T follicular helper cell (primary cell): ENCODE data around the gene XPA.
A peak's percentile ranks its signal among the peaks of the same experiment; 100 is the strongest.

Source experiments
- DNase-seq: peaks from one replicate; pipeline ENCODE4 v3.0.0-alpha.2; 2020; ENCODE audit warnings: low read depth

The XPA gene

GRCh38 chr9:97651646-97652045, 45.5 kb downstream of the XPA start:
- no peak for DNase-seq

- no peak for DNase-seq
These were observed 49.1 kb downstream of the XPA start for GRCh38 chr9:97647996-97648395.

GRCh38 chr9:97645720-97646119, 51.4 kb downstream of the XPA start:
- no peak for DNase-seq

- DNase-seq = no peak
These were observed 56.8 kb downstream of the XPA start for GRCh38 chr9:97640325-97640724.

- no peak for DNase-seq
These were observed 58.5 kb downstream of the XPA start for GRCh38 chr9:97638666-97639065.

- DNase-seq = no peak
These were observed 60.2 kb downstream of the XPA start for GRCh38 chr9:97636903-97637302.

- no peak for DNase-seq
These were observed 62.1 kb downstream of the XPA start for GRCh38 chr9:97635026-97635425.

GRCh38 chr9:97633859-97634490, 63.2 kb downstream of the XPA start:
- no peak for DNase-seq

- peak; percentile 91 for DNase-seq
These were observed 63.9 kb downstream of the XPA start, which contains the start of the genes NCBP1 and TSTD2 for GRCh38 chr9:97632985-97633858. Gene NCBP1 (plus strand): TSS chr9:97633821. CDS start chr9:97633882, 61 bp downstream. Gene TSTD2 (minus strand): TSS chr9:97633368. CDS start chr9:97627562, 5,806 bp downstream.

GRCh38 chr9:97632248-97632984, 64.7 kb downstream of the XPA start:
- peak; percentile 2 for DNase-seq

GRCh38 chr9:97630591-97630990, 66.5 kb downstream of the XPA start:
- no peak for DNase-seq

- no peak for DNase-seq
These were observed 68.0 kb downstream of the XPA start for GRCh38 chr9:97629156-97629555.

- DNase-seq = no peak
These were observed 68.5 kb downstream of the XPA start for GRCh38 chr9:97628668-97629067.

- no peak for DNase-seq
These were observed 69.5 kb downstream of the XPA start for GRCh38 chr9:97627624-97628023.

- no peak for DNase-seq
These were observed 71.5 kb downstream of the XPA start for GRCh38 chr9:97625620-97626019.
